GM23338 (cell line): ENCODE data around the gene CBARP.

Source experiments
- CREB1 ChIP-seq: fragments of 250-450 bp; sonication (Bioruptor Pico); IDR thresholded peaks from 2 replicates; pipeline ENCODE4 v1.5.0; 2020; ENCODE audit warnings: low read depth, mild to moderate bottlenecking, moderate library complexity
- CTCF ChIP-seq, 2 experiments: fragments of 200-600 bp in 1 of 2; sonication (generic) in 1 of 2; conservative IDR thresholded peaks; 2 replicates each; pipeline versions ENCODE4 v1.5.1 to v1.6.1; 2016 to 2017; ENCODE audit warnings: antibody characterized with exemption in 2 of 2, low read depth in 2 of 2, mild to moderate bottlenecking in 2 of 2, moderate library complexity in 1 of 2
- EZH2 ChIP-seq: fragments of 200-600 bp; sonication (generic); IDR thresholded peaks from one replicate; pipeline ENCODE4 v1.8.0; 2017; ENCODE audit warnings: antibody characterized with exemption, mild to moderate bottlenecking, low read depth; ENCODE audit not compliant: unreplicated experiment
- EZH2phosphoT487 ChIP-seq: fragments of 200-600 bp; sonication (generic); IDR thresholded peaks from one replicate; pipeline ENCODE4 v1.8.1; 2018; ENCODE audit warnings: antibody characterized with exemption; ENCODE audit not compliant: unreplicated experiment
- POLR2AphosphoS5 ChIP-seq: IDR thresholded peaks from 2 replicates; pipeline ENCODE4 v1.6.1; 2016; ENCODE audit warnings: antibody characterized with exemption, low read depth
- STAT1 ChIP-seq: IDR thresholded peaks from one replicate; pipeline ENCODE4 v1.6.1; 2016; ENCODE audit warnings: antibody characterized with exemption; ENCODE audit not compliant: unreplicated experiment

GRCh38 chr19:1230783-1231489 lies 6.9 kb downstream of the CBARP start:
- no peak for TF ChIP-seq EZH2
- no peak for TF ChIP-seq CTCF (conservative IDR thresholded peaks at IDR 0.05; ENCODE audit: low read depth in 2 of 2)
- TF ChIP-seq CREB1: no peak
- no peak for TF ChIP-seq POLR2AphosphoS5
- no peak for TF ChIP-seq EZH2phosphoT487
- no peak for TF ChIP-seq STAT1
